Measurements from ENCODE around the gene AK5. TPM values are rescaled to one million over a fixed set of nuclear protein-coding genes. Genes with fewer than 3 reads are reported as not detected.

Gene AK5
- total RNA-seq, 2 experiments from 2014 or later, result 1.6 to 2.2 TPM

- no peaks in the 10 kb centered on the region for H3K9me3 Mint-ChIP-seq
- CTCF ChIA-PET, result no interaction called here
- no peak for DNase-seq
- POLR2A ChIA-PET, result no interaction called here
- intact Hi-C loops (cut with micrococcal nuclease), result no loop called here
- no peak overlapping the region for H3K27ac Mint-ChIP-seq
- H3K4me3 Mint-ChIP-seq, result no peak overlapping the region
- no peaks in the 10 kb centered on the region for H3K27me3 Mint-ChIP-seq
- H3K4me1 Mint-ChIP-seq (ENCODE audit: low read depth), result no peaks in the 10 kb centered on the region
- no peaks in the 10 kb centered on the region for H3K36me3 Mint-ChIP-seq
Measured at GRCh38 chr1:77271852-77272580, 9.8 kb upstream of the AK5 start.

- no peaks in the 10 kb centered on the region for H3K27me3 Mint-ChIP-seq
- H3K4me3 Mint-ChIP-seq, result no peak overlapping the region
- H3K4me1 Mint-ChIP-seq (ENCODE audit: low read depth), result no peaks in the 10 kb centered on the region
- DNase-seq, result no peak
- ChIA-PET POLR2A (no interaction called here), CTCF (no interaction called here)
- no peaks in the 10 kb centered on the region for H3K36me3 Mint-ChIP-seq
- H3K9me3 Mint-ChIP-seq, result no peaks in the 10 kb centered on the region
- H3K27ac Mint-ChIP-seq, result no peak overlapping the region
- intact Hi-C loops (cut with micrococcal nuclease), result no loop called here
Measured at GRCh38 chr1:77273891-77274290, 7.9 kb upstream of the AK5 start.

- Mint-ChIP-seq H3K9me3 (no peaks in the 10 kb centered on the region), H3K27me3 (no peaks in the 10 kb centered on the region), H3K27ac (no peak overlapping the region), H3K4me3 (no peak overlapping the region), H3K36me3 (no peaks in the 10 kb centered on the region), H3K4me1 (ENCODE audit: low read depth) (peaks cover 8% of the 10 kb centered on the region)
- ChIA-PET CTCF (interaction anchor here (0.6 kb wide), 1 partner anchor 258 kb away, joined by 5 read pairs; no protein-coding TSS in a partner anchor), POLR2A (no interaction called here)
- no peak for DNase-seq
- intact Hi-C loops (cut with micrococcal nuclease), result no loop called here
Measured at GRCh38 chr1:77275194-77275593, 6.6 kb upstream of the AK5 start.

GRCh38 chr1:77276941-77277340, 4.9 kb upstream of the AK5 start:
- ChIA-PET POLR2A (no interaction called here), CTCF (no interaction called here)
- Mint-ChIP-seq H3K4me1 (ENCODE audit: low read depth) (peaks cover 21% of the 10 kb centered on the region), H3K9me3 (no peaks in the 10 kb centered on the region), H3K4me3 (no peak overlapping the region), H3K36me3 (no peaks in the 10 kb centered on the region), H3K27ac (no peak overlapping the region), H3K27me3 (peaks cover 5% of the 10 kb centered on the region)
- DNase-seq, result no peak
- intact Hi-C loops (cut with micrococcal nuclease), result no loop called here

- no peaks in the 10 kb centered on the region for H3K36me3 Mint-ChIP-seq
- POLR2A ChIA-PET, result no interaction called here
- intact Hi-C loops (cut with micrococcal nuclease), result loop anchor here (2.0 to 10.0 kb wide), 3 partner anchors 61 to 405 kb away; partner anchors contain the start of genes PIGK and ZZZ3
- peaks cover 21% of the 10 kb centered on the region for H3K4me1 Mint-ChIP-seq (ENCODE audit: low read depth)
- CTCF ChIA-PET, result no interaction called here
- H3K27me3 Mint-ChIP-seq, result peaks cover 5% of the 10 kb centered on the region
- H3K4me3 Mint-ChIP-seq, result no peak overlapping the region
- no peaks in the 10 kb centered on the region for H3K9me3 Mint-ChIP-seq
- no peak overlapping the region for H3K27ac Mint-ChIP-seq
- no peak for DNase-seq
Measured at GRCh38 chr1:77279929-77280328, 1.9 kb upstream of the AK5 start.

- CTCF ChIA-PET, result interaction anchor here (0.5 to 1.8 kb wide), 3 partner anchors 11 to 253 kb away, joined by 3 to 5 read pairs (median 4); no protein-coding TSS in a partner anchor
- peaks cover 21% of the 10 kb centered on the region for H3K4me1 Mint-ChIP-seq (ENCODE audit: low read depth)
- intact Hi-C loops (cut with micrococcal nuclease), result loop anchor here (2.0 to 10.0 kb wide), 3 partner anchors 62 to 404 kb away; partner anchors contain the start of genes PIGK and ZZZ3
Measured at GRCh38 chr1:77280962-77281361, 857 bp upstream of the AK5 start.

GRCh38 chr1:77282187-77282865, 507 bp downstream of the AK5 start:
- Mint-ChIP-seq H3K4me1 (ENCODE audit: low read depth) (peaks cover 21% of the 10 kb centered on the region), H3K27me3 (peaks cover 5% of the 10 kb centered on the region), H3K4me3 (peak overlapping the region; percentile 64), H3K9me3 (no peaks in the 10 kb centered on the region), H3K36me3 (no peaks in the 10 kb centered on the region), H3K27ac (no peak overlapping the region)
- CTCF ChIA-PET, result interaction anchor here (1.1 to 1.8 kb wide), 3 partner anchors 13 to 400 kb away, joined by 4 to 5 read pairs (median 4); partner anchors contain the start of gene ZZZ3
- intact Hi-C loops (cut with micrococcal nuclease), result loop anchor here (10.0 kb wide), 2 partner anchors 252 to 402 kb away; partner anchors contain the start of gene ZZZ3
- POLR2A ChIA-PET, result interaction anchor here (0.7 to 0.9 kb wide), 2 partner anchors 44 to 63 kb away, joined by 4 read pairs; partner anchors contain the start of gene PIGK
- peak; percentile 50 for DNase-seq

More at GRCh38 chr1:77280962-77281361, 857 bp upstream of the AK5 start:
- peaks cover 5% of the 10 kb centered on the region for H3K27me3 Mint-ChIP-seq
- POLR2A ChIA-PET, result no interaction called here
- H3K27ac Mint-ChIP-seq, result no peak overlapping the region
- no peaks in the 10 kb centered on the region for H3K9me3 Mint-ChIP-seq
- H3K36me3 Mint-ChIP-seq, result no peaks in the 10 kb centered on the region
- no peak for DNase-seq
- peak overlapping the region; percentile 46 for H3K4me3 Mint-ChIP-seq

GRCh38 chr1:77282866-77283539, 1.2 kb downstream of the AK5 start:
- H3K27me3 Mint-ChIP-seq, result peaks cover 5% of the 10 kb centered on the region
- H3K4me3 Mint-ChIP-seq, result peak overlapping the region; percentile 64
- ChIA-PET CTCF (no interaction called here), POLR2A (interaction anchor here (0.9 kb wide), 1 partner anchor 45 kb away, joined by 4 read pairs; no protein-coding TSS in a partner anchor)
- no peak overlapping the region for H3K27ac Mint-ChIP-seq
- DNase-seq, result peak; percentile 17
- no peaks in the 10 kb centered on the region for H3K36me3 Mint-ChIP-seq
- intact Hi-C loops (cut with micrococcal nuclease), result loop anchor here (10.0 kb wide), 2 partner anchors 252 to 402 kb away; partner anchors contain the start of gene ZZZ3
- H3K4me1 Mint-ChIP-seq (ENCODE audit: low read depth), result peaks cover 21% of the 10 kb centered on the region
- H3K9me3 Mint-ChIP-seq, result no peaks in the 10 kb centered on the region

- Mint-ChIP-seq H3K4me3 (no peak overlapping the region), H3K27ac (no peak overlapping the region), H3K9me3 (no peaks in the 10 kb centered on the region), H3K36me3 (no peaks in the 10 kb centered on the region), H3K27me3 (peaks cover 5% of the 10 kb centered on the region), H3K4me1 (ENCODE audit: low read depth) (peaks cover 21% of the 10 kb centered on the region)
- ChIA-PET CTCF (no interaction called here), POLR2A (no interaction called here)
- intact Hi-C loops (cut with micrococcal nuclease), result loop anchor here (10.0 kb wide), 2 partner anchors 251 to 401 kb away; partner anchors contain the start of gene ZZZ3
- no peak for DNase-seq
Measured at GRCh38 chr1:77283701-77284425, 2.0 kb downstream of the AK5 start.

GRCh38 chr1:77287535-77287934, 5.7 kb downstream of the AK5 start:
- ChIA-PET CTCF (no interaction called here), POLR2A (no interaction called here)
- Mint-ChIP-seq H3K27me3 (no peaks in the 10 kb centered on the region), H3K36me3 (no peaks in the 10 kb centered on the region), H3K4me3 (no peak overlapping the region), H3K4me1 (ENCODE audit: low read depth) (no peaks in the 10 kb centered on the region), H3K27ac (no peak overlapping the region), H3K9me3 (no peaks in the 10 kb centered on the region)
- DNase-seq, result no peak
- intact Hi-C loops (cut with micrococcal nuclease), result loop anchor here (10.0 kb wide), 2 partner anchors 247 to 397 kb away; partner anchors contain the start of gene ZZZ3

GRCh38 chr1:77288275-77288674, 6.5 kb downstream of the AK5 start:
- Mint-ChIP-seq H3K4me1 (ENCODE audit: low read depth) (no peaks in the 10 kb centered on the region), H3K4me3 (no peak overlapping the region), H3K27ac (no peak overlapping the region), H3K36me3 (no peaks in the 10 kb centered on the region), H3K9me3 (no peaks in the 10 kb centered on the region), H3K27me3 (no peaks in the 10 kb centered on the region)
- no peak for DNase-seq
- ChIA-PET POLR2A (no interaction called here), CTCF (no interaction called here)
- intact Hi-C loops (cut with micrococcal nuclease), result loop anchor here (10.0 kb wide), 2 partner anchors 247 to 397 kb away; partner anchors contain the start of gene ZZZ3
